ENCODE results near the gene MYO5B.

GRCh38 chr18:50114448-50114847, 80.5 kb downstream of the MYO5B start:
- no peak for TF ChIP-seq CTCF (IDR thresholded peaks at IDR 0.05)
- no peak for TF ChIP-seq POLR2A (IDR thresholded peaks at IDR 0.05)
- TF ChIP-seq EP300 (IDR thresholded peaks at IDR 0.05): no peak
